Iris pigment epithelial cell (primary cell): ENCODE measurements around the gene SLC35E1.
A peak's percentile ranks its signal among the peaks of the same experiment; 100 is the strongest.
"Not testable (repeated sequence)": the region's sequence is repeated elsewhere in the genome, so short reads cannot be mapped to it uniquely, and the experiment has no call there.

ENCODE experiments used
- DNase-seq: peaks from one replicate; pipeline ENCODE4 v3.0.0-alpha.2; 2011; ENCODE audit warnings: low read depth

SLC35E1 gene

DNA sequence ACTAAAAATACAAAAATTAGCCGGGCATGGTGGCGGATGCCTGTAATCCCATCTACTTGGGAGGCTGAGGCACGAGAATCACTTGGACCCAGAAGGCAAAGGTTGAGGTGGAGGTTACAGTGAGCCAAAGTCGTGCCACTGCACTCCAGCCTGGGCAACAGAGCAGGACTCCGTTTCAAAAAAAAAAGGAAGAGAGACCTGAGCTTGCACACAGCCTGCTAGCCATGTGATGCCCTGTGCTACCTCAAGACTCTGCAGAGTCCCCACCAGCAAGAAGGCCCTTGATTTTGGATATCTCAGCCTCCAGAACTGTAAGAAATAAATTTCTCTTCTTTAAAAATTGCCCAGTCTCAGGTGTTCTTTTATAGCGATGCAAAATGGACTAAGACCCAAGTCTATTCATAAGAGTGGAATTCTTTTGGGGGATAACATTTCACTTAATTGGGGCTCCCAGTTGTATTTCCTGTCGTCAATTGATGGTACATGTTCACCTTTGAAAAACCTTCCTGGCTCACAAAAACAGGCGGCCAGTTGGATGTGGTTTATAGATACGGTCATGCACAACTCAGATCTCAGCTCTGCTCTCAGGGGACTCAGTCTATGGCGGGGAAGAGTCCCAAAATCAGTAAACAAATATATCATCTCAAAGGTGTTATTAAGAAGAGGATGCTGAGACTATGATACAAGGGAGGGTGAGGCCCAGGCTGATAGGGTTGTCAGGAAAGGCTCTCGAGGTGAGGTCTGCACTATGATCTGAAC lies 27.6 kb downstream of the SLC35E1 start:
- DNase-seq = no peak

DNA sequence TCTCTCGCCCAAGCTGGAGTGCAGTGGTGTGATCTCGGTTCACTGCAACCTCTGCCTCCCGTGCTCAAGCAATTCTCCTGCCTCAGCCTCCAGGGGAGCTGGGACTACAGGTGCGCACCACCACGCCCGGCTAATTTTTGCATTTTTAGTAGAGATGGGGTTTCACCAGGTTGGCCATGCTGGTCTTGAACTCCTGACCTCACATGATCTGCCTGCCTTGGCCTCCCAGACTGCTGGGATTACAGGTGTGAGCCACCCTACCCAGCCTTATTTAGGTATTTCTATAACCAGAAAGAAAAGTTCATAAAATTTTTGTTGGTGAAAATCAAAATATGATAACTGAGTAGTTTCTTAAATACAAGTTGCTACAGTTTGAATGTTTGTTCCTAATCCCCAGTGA lies 28.5 kb downstream of the SLC35E1 start:
- not testable (repeated sequence) for DNase-seq

GRCh38 chr19:16542910-16543472 lies 29.2 kb downstream of the SLC35E1 start:
- DNase-seq = peak; percentile 14

GRCh38 chr19:16542045-16542909 lies 29.9 kb downstream of the SLC35E1 start, which contains the start of gene CHERP:
CHERP (minus strand) TSS chr19:16542437; CDS start chr19:16542378, 59 bp downstream.
- DNase-seq = peak; percentile 93

DNA sequence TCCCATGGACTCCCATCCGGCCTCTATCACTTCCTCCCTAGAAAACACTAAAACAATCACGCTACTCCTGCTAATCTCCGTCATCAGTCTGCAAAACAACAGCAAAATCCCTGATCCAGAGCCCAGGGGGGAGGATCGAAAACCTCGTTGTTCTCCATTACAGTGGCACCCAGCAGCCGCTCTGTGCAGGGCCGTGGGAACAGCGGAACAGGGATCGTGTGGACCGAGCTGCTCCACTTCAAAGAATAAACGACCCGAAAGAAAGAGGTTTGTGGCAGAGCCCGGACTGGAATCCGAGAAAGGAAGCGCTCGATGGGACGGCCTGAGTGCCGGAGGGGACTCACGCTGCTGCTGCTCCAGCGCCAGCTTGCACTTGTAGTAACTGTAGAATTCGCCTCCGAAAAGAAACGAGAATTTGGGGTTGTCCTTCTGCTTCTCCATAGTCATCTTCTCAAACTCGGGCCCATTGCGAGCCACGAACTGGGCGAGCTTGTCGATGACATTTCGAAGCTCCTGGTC lies 30.6 kb downstream of the SLC35E1 start:
- DNase-seq = peak; percentile 42

DNA sequence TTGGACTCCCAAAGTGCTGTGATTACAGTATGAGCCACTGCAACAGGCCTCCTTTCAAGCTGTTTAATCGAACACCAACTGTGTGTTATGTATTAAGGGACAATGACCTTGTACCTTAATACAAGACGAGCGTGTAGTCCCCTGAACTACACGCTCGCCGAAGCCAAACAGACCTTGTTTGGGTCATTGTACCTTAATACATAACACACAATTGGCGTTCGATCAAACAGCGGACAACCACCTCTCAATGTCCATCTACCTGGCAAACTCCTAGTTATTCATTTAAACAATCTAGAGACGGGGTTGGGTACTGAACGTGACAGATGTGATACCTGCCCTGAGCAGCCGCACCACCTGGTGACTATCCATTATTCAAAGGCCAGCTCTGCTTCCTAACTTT lies 31.3 kb downstream of the SLC35E1 start:
- no peak for DNase-seq

- no peak for DNase-seq
Measured at GRCh38 chr19:16537111-16537510, 35.1 kb downstream of the SLC35E1 start.

GRCh38 chr19:16536130-16536529 lies 36.1 kb downstream of the SLC35E1 start:
- DNase-seq = no peak

DNA sequence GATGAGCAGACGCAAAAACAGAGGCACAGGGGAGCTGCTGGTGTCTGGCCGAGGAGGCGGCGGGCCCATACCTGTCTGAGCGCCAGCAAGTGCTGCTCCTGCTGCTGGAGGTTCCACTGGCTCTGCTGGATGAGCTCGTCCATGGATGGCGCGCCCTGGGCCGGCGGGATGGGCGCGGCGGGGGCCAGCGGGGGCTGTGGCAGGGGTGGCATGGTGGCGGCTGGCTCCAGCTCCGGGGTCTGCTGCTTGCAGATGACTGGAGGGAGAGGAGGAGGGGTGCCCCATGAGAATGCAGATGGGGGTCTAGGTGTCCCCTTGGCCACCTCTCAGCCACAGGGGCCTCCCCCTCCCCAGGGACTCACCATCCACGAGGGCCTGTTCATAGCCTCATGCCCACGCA lies 36.8 kb downstream of the SLC35E1 start:
- no peak for DNase-seq

GRCh38 chr19:16532440-16533234 lies 39.6 kb downstream of the SLC35E1 start:
- DNase-seq = no peak

GRCh38 chr19:16531380-16531669 lies 40.9 kb downstream of the SLC35E1 start:
- DNase-seq = no peak

- no peak for DNase-seq
Measured at GRCh38 chr19:16530540-16531379, 41.5 kb downstream of the SLC35E1 start.

DNA sequence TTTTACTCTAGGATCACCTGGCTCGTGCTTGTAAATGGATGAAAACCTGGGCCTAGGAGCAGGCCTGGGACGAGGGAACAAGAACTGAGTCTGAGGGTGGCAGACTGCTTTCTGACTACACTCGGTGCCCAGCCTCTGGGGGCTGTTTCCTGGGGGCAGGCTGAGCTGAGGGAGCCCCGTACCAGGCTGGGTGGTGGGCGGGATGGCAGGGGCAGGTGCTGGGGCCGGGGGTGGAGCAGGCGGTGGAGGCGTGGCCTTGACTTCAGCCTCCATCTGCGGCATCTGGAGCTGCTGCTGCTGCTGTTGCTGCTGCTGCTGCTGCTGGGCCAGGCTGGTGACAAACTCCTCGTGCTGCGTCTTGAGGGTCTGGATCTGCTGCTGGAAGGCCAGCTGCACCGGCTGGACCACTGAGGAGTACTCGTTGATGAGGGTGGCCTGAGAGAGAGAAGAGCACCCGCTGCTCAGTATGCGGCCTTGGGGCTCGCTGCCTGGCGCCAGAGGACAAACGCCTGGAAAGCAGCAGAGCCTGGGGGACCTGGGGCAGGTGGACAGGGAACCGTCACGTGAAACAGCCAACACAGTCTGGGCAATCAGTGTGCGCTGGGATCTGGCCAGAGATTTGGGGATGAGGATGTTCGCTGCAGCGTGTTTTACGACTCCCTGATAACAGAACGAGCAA lies 42.6 kb downstream of the SLC35E1 start:
- no peak for DNase-seq

DNA sequence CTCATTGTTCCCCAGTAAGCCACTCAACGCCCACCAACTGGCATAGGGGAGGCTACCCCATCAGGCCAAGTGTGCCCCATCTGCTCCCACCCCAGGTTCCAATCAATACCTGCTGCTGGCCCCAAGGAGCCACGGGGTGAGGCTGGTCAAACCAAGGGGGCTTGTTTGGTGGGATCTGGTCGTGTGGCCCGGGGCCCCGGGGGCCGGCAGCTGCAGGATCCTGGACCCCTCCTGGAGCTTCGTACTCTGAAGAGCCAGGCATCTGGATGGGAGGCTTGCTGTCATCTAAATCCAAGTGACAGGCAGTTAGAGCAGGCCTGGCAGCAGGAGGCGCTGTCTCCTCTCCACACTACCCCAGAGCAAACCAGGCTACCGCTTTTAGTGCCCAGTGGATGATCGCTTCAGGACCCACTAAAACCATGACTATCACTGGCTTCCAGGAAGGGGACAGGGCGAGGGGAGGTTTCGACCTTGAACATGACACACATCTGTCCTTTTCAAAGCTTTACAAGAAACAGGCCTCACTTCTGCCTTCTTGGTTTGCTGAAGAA lies 44.2 kb downstream of the SLC35E1 start:
- DNase-seq = peak; percentile 23

DNA sequence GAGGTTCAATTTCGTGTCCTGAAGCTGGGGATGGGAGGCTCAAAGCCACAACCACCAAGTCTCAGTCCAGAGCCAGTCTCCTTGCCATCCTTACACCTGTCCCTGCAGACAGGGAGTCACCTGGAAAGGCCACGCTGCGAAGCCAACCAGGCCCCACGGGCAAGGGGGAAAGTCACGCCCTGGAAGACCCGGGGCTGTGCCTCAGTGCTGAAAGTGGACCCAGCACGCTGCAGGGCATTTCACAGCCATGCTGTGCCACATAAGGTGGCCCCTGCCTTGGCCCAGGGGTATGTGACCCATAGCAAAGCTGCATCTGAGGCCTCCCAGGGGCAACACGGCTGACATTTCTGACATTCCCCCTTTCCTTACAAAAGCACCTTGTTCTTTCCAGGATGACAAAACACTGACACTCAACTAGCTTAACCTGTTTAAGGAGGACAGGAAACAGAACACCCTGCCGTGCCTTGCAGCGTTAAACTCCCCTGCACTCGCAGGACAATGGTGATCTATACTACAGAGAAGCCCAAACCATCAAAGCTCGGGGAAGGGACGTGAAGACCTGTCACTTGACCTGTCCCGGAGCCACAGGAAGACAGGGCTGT lies 44.8 kb downstream of the SLC35E1 start:
- no peak for DNase-seq

DNA sequence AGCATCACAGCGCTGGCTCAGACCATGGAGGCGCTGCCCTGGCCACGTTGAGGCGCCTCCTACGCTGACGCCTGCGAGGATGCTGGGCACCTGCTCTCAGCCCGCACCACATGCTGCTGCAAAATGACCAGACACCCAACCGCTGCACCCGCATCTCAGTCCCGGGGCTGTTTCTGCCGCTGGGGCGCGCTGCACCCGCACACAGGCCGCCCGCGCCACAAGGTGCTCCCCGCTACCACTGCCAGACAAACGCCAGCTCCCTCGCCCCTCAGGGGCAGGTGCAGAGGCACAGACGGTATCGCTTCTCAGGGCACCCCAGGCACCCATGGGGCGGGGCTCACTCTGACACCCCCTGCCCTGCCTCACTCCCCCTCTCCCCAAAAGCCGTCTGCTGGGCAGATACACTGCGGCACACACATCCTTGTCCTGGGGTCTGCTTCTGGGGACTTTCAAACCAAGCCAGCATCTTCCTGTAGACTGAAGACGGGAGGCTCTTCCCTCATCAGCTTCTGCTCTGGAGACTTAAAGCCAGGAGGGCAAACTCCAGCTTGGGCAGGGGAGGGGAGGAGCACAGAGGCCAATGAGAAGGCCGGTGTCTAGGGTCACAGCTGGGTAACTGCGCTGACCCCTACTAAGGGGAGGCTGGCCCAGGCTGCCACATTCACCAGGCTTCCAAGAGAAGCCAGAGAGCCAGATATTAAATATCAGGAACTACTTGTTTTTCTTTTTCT lies 46.3 kb downstream of the SLC35E1 start:
- DNase-seq = no peak

DNA sequence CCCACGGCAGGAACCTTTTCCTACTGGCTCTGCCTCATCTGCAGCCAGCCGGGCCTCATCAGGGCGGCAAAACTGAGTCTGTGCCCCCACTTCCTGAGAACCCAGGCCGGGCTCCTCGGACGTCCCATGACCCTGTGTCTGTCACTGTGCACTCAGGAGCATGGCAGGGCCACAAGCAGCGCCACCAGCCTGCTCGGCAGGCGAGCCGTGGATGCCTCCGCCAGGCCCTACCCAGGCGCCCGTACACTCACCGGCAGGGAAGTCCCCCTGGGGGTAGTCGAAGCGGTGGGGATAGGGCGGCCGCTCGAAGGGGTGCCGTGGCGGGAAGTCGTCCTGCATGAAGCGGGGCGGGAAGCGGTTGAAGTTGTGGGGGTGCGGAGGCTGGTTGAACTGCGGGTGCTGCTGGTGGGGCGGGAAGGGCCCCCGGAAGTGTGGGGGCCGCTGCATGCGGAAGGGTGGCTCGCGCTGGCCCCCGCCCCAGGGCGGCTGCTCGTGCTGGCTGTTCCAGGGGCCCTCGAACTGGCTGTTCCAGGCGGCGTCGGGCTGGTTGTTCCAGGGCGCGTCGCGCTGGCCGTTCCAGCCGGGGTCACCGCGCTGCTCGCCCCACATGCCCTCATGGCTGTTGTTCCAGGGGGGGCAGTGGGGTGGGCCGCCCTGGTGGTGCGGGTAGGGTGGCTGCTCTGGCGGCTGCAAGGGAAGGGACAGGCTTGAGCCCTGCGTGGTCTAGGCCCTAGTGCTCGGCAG lies 47.1 kb downstream of the SLC35E1 start:
- no peak for DNase-seq
